ENCODE results near the gene SYT7.

Gene SYT7

DNA sequence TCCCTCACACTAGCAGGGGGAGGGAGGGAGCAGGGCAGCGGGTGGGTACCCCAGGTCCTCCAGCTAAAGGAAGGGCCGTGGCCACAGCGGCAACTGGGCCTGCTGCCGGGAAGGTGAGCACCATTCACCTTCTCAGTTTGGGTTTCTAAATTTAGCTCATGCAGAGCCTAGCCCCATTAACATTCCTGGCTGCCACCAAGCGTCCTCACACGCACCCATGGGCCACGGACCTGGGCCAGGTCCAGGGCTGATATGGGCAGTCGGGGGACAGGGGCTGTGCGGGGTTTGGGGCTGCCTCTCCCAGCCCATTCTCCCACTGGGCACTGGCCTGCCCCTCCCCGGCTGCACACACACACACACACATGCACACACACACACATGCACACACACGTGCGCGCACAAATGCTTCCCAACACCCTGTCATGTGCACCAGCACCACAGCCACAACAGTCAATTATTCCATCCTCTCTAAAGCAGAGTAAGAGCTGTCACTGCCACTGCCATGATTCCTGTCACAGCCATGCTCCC lies 28.7 kb downstream of the SYT7 start:
- DNase-seq, result no peak

DNA sequence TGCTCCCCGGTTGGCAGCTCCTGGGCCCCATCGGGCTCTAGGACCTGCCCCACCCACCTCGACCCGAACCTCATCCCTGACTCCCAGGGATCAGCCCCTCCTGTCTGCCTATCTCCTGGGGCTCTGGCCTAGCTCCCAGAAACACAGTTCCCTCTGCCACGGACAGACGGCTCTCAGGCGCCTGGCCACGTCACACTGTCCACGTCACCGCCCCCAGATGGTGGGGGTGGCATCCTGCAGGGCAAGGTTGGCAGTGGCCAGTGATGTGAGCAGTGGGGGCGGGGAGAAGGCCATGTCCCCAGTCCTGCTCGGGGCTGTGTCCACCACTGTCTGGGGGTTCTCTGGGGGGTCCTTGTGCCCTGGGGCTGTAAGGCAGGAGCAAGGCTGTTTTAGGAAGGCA lies 29.2 kb downstream of the SYT7 start:
- no peak for DNase-seq

DNA sequence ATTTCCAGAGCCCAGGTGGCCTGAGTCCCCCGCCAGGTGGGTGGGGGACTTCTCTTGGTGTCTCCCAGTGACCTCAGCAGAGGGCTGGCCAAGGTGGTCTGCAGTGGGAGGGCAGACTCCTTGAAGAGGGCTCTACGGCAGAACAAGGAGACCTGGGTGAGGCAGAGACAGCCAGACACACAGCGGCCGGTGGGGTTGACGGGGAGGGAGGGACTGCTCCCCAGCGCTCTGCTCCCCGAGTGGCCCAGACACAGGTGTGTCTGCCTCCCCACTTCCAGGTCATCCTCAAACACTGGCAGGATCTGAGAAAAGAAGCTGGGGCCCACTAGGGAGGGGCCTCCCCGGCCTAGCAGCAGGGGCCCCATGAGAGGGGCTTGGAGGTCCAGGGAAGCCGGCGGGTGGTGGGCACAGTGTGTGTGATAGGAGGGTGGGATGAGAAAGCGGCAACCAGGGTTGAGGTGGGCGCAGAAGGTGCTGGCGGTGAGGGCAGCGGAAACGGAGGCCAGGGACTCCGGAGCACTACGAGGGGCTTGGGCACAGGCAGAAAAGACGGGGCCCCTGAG lies 30.1 kb downstream of the SYT7 start:
- no peak for DNase-seq

- no peak for DNase-seq
Measured at GRCh38 chr11:61549662-61550568, 31.0 kb downstream of the SYT7 start.

GRCh38 chr11:61549177-61549576 lies 31.7 kb downstream of the SYT7 start:
- no peak for DNase-seq

DNA sequence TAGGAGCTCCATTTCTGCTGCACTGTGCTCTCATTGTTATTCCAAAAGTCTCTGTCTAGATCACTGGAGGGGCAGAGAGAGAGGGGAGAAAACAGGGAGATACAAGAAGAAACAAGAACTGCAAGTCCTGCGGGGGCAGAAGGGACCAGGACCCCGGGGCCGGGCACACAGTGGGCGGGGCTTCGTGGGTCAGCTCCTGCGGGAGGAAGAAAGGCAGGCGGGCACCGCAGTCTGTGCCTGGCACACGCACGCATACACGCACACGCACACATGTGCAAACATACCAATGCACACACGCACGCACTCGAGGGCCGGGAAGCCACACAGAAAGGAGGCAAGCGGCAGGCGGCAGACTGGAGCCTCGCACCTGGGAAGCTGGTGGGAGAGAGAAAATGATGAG lies 33.6 kb downstream of the SYT7 start:
- no peak for DNase-seq

DNA sequence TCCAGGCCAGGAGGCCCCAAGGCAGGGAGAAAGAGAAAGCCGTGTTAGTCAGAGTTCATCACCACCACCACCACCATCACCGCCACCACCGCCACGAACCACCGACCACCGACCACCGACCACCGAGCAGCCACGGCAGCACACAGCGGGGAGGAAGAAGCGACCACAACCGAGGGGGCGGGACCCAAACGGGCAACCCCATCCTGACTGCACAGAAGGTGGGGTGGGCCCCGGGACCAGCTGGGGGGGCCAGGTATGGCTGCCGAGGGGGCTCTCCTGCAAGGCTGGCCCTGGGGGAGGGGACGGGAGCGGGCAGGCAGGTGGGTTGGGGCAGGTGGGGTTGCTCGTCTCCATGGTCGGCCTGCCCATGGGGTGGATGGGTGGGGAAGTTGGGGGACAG lies 34.2 kb downstream of the SYT7 start:
- DNase-seq, result no peak

DNA sequence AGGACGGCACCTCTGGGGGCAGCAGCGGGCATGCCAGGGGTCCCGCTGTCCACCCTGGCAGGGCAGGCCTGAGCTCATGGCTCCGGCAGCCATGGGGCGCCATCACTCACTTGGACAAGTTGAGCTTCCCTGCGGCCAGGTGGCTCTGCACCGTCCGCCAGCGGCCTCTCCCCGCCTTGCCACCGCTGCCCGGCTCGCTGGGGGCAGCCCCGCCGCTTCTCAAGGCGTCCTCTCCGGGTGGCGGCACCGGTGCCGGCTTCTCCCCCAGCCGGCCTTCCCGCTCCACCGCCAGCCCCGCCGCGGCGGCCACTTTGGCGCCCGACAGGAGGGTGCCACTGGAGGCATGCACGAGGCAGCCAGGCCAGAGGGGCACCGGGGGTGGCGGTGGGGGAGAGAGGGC lies 35.0 kb downstream of the SYT7 start:
- no peak for DNase-seq

GRCh38 chr11:61545341-61545740 lies 35.5 kb downstream of the SYT7 start:
- no peak for DNase-seq

DNA sequence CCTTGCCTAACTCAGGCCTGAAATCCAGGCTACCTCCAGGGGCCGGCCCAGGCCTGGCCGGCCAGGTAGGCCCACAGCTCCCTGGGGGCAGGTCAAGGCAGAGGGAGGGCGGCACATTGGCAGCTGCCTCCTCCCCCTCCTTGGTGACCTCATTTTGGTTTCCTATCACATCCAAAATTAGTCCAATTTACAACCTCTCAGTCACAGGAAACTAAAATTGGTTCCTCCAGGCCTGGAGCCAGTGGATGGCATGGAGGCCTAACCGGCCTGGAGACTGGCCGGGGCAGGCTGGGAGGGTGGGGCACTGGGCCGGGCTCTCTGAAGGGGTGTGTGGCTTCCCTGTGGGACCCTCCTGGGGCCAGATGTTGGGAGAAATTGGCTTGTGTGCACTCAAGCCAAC lies 36.4 kb downstream of the SYT7 start:
- DNase-seq, result no peak

GRCh38 chr11:61543606-61544306 lies 37.1 kb downstream of the SYT7 start:
- no peak for DNase-seq

DNA sequence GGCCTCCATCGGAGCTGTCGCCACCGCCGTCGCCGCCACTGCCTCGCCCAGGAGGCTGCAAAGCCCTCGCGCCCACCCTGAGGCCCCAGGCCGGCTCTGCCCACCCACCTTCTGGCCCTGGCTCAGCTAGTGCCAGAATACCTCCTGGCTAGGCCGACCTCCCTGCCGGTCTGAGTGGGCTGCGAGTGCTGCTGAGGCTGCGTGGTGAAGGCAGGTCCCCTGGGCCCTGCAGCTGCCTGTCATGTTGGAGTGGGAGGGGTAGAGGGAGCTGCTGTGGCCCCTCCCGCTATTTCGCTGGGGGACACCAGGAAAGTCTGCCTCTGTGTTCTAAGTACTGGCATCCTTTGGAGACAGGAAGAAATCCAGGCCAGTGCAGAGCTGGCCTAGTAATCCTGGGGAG lies 38.2 kb downstream of the SYT7 start:
- DNase-seq, result no peak

DNA sequence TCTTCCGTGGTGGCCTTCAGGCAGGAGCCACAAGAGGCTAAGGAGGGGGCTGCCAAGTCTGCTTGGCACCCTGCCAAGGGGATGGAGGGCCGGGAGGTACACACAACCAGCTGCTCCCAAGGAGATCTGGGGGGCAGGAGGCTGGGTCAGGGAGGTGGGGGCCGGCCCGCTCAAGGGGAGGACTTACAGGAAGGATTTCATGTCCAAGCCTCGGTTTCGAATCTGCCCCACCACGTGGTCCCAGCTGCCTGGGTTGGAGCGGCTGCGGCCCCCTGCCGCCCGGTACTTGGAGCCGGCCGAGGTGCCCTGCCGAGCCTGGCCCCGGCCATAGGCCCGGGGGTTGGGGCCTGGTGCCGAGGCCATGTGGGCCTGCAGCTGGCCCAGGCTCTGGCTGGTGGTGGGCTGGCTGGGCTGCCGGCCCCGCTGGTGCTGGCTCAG lies 38.8 kb downstream of the SYT7 start:
- DNase-seq, result no peak

GRCh38 chr11:61541598-61541997 lies 39.3 kb downstream of the SYT7 start:
- DNase-seq, result no peak

- DNase-seq, result no peak
Measured at GRCh38 chr11:61540528-61540927, 40.3 kb downstream of the SYT7 start.

DNA sequence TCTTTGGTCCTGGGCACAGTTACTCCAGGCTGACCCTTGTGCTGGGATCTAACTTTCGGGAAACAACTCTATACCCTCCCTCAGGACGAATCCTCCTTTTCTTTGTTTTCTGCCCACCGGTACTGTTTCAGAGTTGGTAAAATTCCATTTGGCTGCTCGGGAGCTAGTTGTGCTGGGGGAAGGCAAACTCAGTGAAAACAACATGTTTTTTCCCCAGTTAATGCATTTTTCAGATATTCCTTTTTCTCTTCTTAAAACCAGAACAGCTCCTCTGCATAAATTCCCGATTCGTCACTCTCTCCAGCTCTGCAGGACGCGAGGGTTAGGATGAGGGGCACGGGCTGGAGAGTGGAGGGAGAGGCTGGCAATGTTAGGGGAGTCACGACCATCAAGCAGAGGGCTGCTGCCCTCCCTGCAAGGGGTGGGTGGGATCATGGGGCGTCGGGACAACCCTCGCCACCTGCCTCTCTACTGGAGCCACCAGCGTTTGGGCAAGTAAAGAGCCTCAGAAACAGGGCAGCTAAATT lies 41.0 kb downstream of the SYT7 start:
- DNase-seq, result no peak

GRCh38 chr11:61539006-61539405 lies 41.9 kb downstream of the SYT7 start:
- no peak for DNase-seq

DNA sequence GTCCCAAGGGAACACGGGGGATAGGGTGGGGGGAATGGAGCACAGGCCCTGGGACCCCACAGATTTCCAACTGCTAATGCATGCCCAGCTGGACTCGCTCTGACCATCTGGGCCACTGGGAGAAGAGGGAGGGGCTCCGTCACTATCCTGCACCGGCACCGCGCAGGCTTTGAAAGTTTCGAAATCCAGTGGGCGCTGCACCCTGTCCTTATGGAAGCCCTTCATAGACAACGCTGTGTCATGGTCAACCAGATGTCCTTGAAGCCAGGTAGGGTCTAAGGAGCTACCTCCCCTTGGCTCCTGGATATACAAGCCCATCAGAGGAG lies 42.3 kb downstream of the SYT7 start:
- DNase-seq, result no peak

GRCh38 chr11:61537326-61537725 lies 43.5 kb downstream of the SYT7 start:
- no peak for DNase-seq

DNA sequence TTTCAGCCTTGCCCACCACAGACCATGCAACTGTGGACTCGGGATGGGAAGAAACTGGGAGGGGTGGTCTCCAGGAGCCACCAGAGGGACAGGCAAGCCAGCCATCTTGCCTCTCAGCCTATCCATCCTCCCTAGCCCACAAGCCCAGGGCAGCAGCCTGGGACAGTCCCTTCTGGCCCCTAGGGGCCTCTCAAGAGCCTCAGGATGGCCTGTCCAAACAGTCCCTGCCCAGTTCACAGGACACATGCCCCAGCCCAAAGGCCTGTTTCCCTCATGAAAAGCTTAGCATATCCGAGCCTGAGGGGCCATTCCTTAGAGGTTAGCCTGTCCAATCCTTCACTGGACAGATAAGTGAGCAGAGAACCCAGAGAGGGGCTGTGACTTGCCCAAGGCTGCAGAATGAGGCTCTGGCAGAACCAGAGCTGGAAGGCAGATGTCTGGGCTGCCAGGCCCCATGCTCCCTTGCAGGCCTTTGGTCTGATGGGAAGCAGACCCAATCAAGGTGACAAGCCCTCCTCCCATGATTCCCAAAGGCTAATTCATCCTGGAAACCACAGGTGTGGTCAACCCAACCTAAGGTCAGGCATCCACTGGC lies 44.1 kb downstream of the SYT7 start:
- DNase-seq, result no peak

DNA sequence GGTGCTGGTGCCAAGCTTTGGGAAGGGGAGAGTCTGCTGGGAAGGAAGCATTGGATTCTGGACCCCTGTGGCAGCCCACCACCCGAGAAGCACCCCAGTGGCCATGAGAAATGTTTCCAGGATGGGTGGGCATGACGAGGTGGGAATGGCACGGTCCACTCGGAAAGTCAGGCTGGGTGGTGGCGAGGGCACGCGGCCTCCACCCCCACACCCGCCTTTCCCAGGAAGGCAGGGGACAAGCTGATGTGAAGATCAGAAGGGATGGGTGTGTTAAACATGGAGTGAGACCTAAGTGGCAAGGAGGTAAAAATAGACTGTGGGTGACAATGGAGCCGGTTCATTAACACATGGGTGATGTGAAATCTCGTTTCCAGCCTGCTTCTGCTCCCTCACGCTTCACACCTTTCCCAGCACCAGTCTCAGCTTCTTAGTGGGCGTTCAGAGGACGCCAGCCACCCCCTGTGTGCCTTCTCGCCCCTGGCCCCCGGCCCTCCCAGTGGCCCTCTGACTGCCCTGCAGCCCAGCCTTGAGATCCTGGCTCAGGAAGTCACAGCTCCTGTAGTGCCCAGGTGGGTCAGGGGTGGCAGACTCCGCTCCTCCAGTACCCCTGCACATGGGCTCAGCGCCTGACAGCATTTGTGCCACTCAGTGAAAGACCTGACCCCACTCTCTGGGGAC lies 44.7 kb downstream of the SYT7 start:
- no peak for DNase-seq
